Measurements from ENCODE around the gene CMTM6. TPM values are rescaled to one million over a fixed set of nuclear protein-coding genes. Genes with fewer than 3 reads are reported as not detected.

The CMTM6 gene
- total and polyA plus RNA-seq, 2 of the 8 experiments (the other 6 are each of a cell fraction or from before 2014, with no cell fraction given), result 24.0 to 51.5 TPM

DNA sequence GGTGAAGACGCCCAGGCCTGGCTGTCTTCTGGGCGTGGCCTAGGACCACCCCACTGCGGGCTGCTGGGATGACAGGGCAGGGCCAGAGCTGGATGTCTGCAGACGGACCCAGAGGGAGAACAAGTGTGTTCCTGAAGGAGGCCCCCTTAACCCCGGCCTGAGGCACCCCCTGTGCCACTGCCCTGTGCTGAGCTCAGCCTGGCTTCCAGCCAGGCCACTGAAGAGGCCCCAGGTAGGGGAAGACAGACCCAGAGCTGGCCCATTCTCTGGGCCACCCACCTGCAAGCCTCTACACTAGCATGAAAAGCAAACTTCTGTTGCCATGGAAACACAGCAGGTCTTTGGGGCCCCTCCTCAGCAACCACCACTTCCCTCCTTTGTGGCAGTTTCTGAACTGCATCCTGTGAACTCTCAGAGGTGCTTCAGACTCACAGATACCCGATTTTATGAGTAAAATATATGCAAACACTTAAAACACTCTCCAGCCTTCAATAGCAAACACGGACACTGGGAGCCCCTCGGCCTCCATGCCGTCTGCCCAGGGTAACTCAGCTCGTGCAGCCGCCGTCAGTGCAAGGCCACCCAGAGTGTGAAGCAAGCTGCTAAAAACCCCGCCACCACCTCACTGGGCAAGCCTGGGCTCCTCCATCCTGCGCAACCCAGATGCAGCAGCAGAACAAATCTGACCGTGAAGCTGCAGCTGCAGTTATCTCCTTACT, 42.5 kb downstream of the CMTM6 start:
- Histone ChIP-seq H2AFZ (ENCODE audit: low read length) (no peak overlapping the region), H4K91ac (replicated peaks; ENCODE audit: insufficient read length, low read length) (peak overlapping the region; percentile 83), H3K4me2 (ENCODE audit: insufficient read depth in 1 of 2, low read depth in 2 of 2, low read length in 2 of 2) (peak overlapping the region; percentile 38 to 77), H4K5ac (ENCODE audit: insufficient read length, low read depth, low read length) (peak overlapping the region; percentile 95), H3K79me1 (ENCODE audit: low read depth, low read length) (no peaks in the 10 kb centered on the region), H3K79me2 (ENCODE audit: control insufficient read depth in 1 of 2, insufficient read depth in 2 of 2, low read length in 2 of 2) (no peaks in the 10 kb centered on the region), H2BK120ac (replicated peaks; ENCODE audit: low read depth, low read length) (peak overlapping the region; percentile 24), H3K9me3 (ENCODE audit: insufficient read depth in 2 of 2, low read depth in 1 of 2, low read length in 1 of 2) (no peaks in the 10 kb centered on the region), H4K20me1 (replicated peaks in 1 of 2; ENCODE audit: control insufficient read depth in 1 of 2, insufficient read depth in 2 of 2, low read length in 2 of 2) (no peaks in the 10 kb centered on the region), H3K56ac (replicated peaks; ENCODE audit: insufficient read length, low read depth, low read length) (no peak overlapping the region), H2BK20ac (ENCODE audit: low read length) (peak overlapping the region; percentile 86; the same call in 1 of the 2 replicates), H3K36me3 (ENCODE audit: control insufficient read depth in 2 of 4, insufficient read depth in 4 of 4, low read length in 3 of 4) (peaks cover 0 to 3% (median 0%) of the 10 kb centered on the region in 4 experiments; a peak in 2 of 8 replicates), H3K4me3 (ENCODE audit: extremely low read depth in 1 of 4, insufficient read depth in 2 of 4, low read depth in 3 of 4, low read length in 4 of 4) (peak overlapping the region in 3 of 4 experiments; percentile 31 to 50 (median 48); a peak in 6 of 8 replicates), H3K27me3 (replicated peaks in 1 of 4; ENCODE audit: control insufficient read depth in 3 of 4, extremely low read depth in 1 of 4, insufficient read depth in 3 of 4, low read length in 3 of 4) (no peaks in the 10 kb centered on the region), H3K18ac (ENCODE audit: extremely low read depth, low read length) (peak overlapping the region; percentile 85), H2AK5ac (ENCODE audit: low read depth, low read length) (no peak overlapping the region), H3K27ac (ENCODE audit: low read depth, low read length) (peak overlapping the region; percentile 87), H3K4me1 (replicated peaks in 1 of 4; ENCODE audit: control insufficient read depth in 3 of 4, insufficient read depth in 4 of 4, low read length in 3 of 4) (peaks cover 11 to 21% (median 16%) of the 10 kb centered on the region in 4 experiments), H2BK15ac (ENCODE audit: low read length) (no peak overlapping the region), H4K8ac (ENCODE audit: extremely low read depth, insufficient read depth, low read length) (peak overlapping the region; percentile 60; the same call in 1 of the 2 replicates), H2BK5ac (ENCODE audit: low read depth, low read length) (peak overlapping the region; percentile 96), H2BK12ac (ENCODE audit: low read depth, low read length) (peak overlapping the region; percentile 84; the same call in 1 of the 2 replicates), H3K4ac (replicated peaks; ENCODE audit: insufficient read length, low read depth, low read length) (no peak overlapping the region), H3K23ac (ENCODE audit: insufficient read length) (no peak overlapping the region), H3K23me2 (ENCODE audit: low read depth, low read length) (no peaks in the 10 kb centered on the region; the same call in 1 of the 2 replicates), H3K14ac (ENCODE audit: insufficient read length) (no peak overlapping the region), H3K9ac (replicated peaks in 1 of 4; ENCODE audit: extremely low read depth in 1 of 4, low read depth in 3 of 4, low read length in 3 of 4) (peak overlapping the region in 2 of 4 experiments; percentile 51 to 52; a peak in 4 of 7 replicates)
- peak; percentile 60 to 79 for DNase-seq (ENCODE audit: low read depth in 1 of 2, low spot score in 2 of 2)
- 15% methylated on average over 15 of the region's 15 CpGs; no CpG with 5 or more reads in 1 of the 2 experiments for WGBS, 2 experiments (ENCODE audit: extremely low coverage in 1 of 2, insufficient coverage in 1 of 2, insufficient read length in 1 of 2, insufficient replicate concordance in 2 of 2, low coverage in 1 of 2, low lambda C conversion rate in 2 of 2, missing lambda C conversion rate in 1 of 2)
- CTCF ChIA-PET (ENCODE audit: partially characterized antibody), result interaction anchor here (0.8 to 2.6 kb wide), 9 partner anchors 9 to 163 kb away, joined by 3 to 19 read pairs (median 4); no protein-coding TSS in a partner anchor
- no peak for FAIRE-seq
- POLR2A ChIA-PET (ENCODE audit: partially characterized antibody), result interaction anchor here (0.9 to 2.0 kb wide), 4 partner anchors 9 to 109 kb away, joined by 3 to 6 read pairs (median 5); no protein-coding TSS in a partner anchor
- TF ChIP-seq, protein P1, sequence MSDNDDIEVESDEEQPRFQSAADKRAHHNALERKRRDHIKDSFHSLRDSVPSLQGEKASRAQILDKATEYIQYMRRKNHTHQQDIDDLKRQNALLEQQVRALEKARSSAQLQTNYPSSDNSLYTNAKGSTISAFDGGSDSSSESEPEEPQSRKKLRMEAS (IDR thresholded peaks at IDR 0.05), result peak; percentile 55
- TF ChIP-seq RFX5 (IDR thresholded peaks at IDR 0.05; ENCODE audit: borderline replicate concordance, low read depth, low read length) (peak; percentile 38; the same call in 1 of the 2 replicates), KDM5A (IDR thresholded peaks at IDR 0.05; ENCODE audit: low read length) (no peak), CBX5 (IDR thresholded peaks at IDR 0.05; ENCODE audit: low read depth, low read length) (no peak), EZH2 (IDR thresholded peaks at IDR 0.05; ENCODE audit: low read depth, low read length, severe bottlenecking) (no peak), SP1 (IDR thresholded peaks at IDR 0.05; ENCODE audit: low read depth, low read length) (peak; percentile 87), POLR2A (IDR thresholded peaks at IDR 0.05; ENCODE audit: control extremely low read depth in 1 of 2, low read depth in 2 of 2, low read length in 2 of 2) (no peak), SIN3A (conservative IDR thresholded peaks at IDR 0.05 in 1 of 2, IDR thresholded peaks at IDR 0.05 in 1 of 2; ENCODE audit: low read depth in 1 of 2, low read length in 2 of 2) (peak in 1 of 2 experiments; percentile 36; a peak in 1 of 4 replicates), GABPA (IDR thresholded peaks at IDR 0.05; ENCODE audit: borderline replicate concordance, insufficient read depth, low read length) (no peak), CEBPB (IDR thresholded peaks at IDR 0.05; ENCODE audit: low read depth, low read length) (no peak)
- TF ChIP-seq, protein P2, sequence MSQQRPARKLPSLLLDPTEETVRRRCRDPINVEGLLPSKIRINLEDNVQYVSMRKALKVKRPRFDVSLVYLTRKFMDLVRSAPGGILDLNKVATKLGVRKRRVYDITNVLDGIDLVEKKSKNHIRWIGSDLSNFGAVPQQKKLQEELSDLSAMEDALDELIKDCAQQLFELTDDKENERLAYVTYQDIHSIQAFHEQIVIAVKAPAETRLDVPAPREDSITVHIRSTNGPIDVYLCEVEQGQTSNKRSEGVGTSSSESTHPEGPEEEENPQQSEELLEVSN (IDR thresholded peaks at IDR 0.05), result peak; percentile 69

Measured in H1 (cell line).